HEK293 (cell line): ENCODE measurements around the gene JMJD7.

Source experiments
- CTCF ChIA-PET: fragments of 350-600 bp; formaldehyde crosslinking; extraction: SDS; loops from one replicate; lab custom pipeline; 2021; ENCODE audit warnings: antibody characterized with exemption; lab: Yijun Ruan, JAX
- POLR2A ChIA-PET: fragments of 300-600 bp; formaldehyde crosslinking; extraction: SDS; loops from one replicate; lab custom pipeline; 2020; ENCODE audit warnings: antibody characterized with exemption, inconsistent platforms; lab: Yijun Ruan, JAX
- H3K27ac ChIP-seq: fragments of 200-500 bp; sonication (Bioruptor generic); 2 replicates; pipeline ENCODE4 v1.5.1; 2014; ENCODE audit warnings: low read depth, low read length, control low read depth, inconsistent platforms; ENCODE audit errors: extremely low read depth
- H3K36me3 ChIP-seq, 2 experiments: fragments of 200-500 bp in 1 of 2; sonication (Bioruptor generic) in 1 of 2; 1 replicate in 1 of 2; 2 replicates in 1 of 2; pipeline ENCODE4 v1.5.1; 2014 to 2017; ENCODE audit warnings: inconsistent platforms in 2 of 2, low read length in 2 of 2; ENCODE audit not compliant: control insufficient read depth in 2 of 2, insufficient read depth in 1 of 2
- H3K4me1 ChIP-seq: fragments of 200-500 bp; sonication (Bioruptor generic); 2 replicates; pipeline ENCODE4 v1.5.1; 2014; ENCODE audit warnings: mild to moderate bottlenecking, low read length, inconsistent platforms; ENCODE audit not compliant: control insufficient read depth, insufficient read depth
- H3K4me3 ChIP-seq: 2 replicates; pipeline ENCODE4 v1.5.1; 2011; ENCODE audit warnings: low read depth, mild to moderate bottlenecking, control low read depth, low read length, moderate library complexity
- H3K9me3 ChIP-seq: fragments of 200-500 bp; sonication (Bioruptor generic); 2 replicates; pipeline ENCODE4 v1.5.1; 2014; ENCODE audit warnings: low read depth, low read length, inconsistent platforms; ENCODE audit not compliant: control insufficient read depth, insufficient read depth
- KLF1 ChIP-seq: fragments of 450-650 bp; formaldehyde crosslinking; IDR thresholded peaks from 2 replicates; pipeline ENCODE4 v1.5.1; 2016; ENCODE audit warnings: missing biosample characterization, missing genetic modification characterization
- SP2 ChIP-seq: fragments of 450-650 bp; formaldehyde crosslinking; IDR thresholded peaks from 2 replicates; pipeline ENCODE4 v1.5.1; 2016; ENCODE audit warnings: missing biosample characterization, missing genetic modification characterization
- ZBTB7A ChIP-seq: fragments of 450-650 bp; formaldehyde crosslinking; IDR thresholded peaks from 2 replicates; pipeline ENCODE4 v1.5.1; 2016; ENCODE audit warnings: low read depth, missing biosample characterization, missing genetic modification characterization
- ZNF341 ChIP-seq: fragments of 450-650 bp; formaldehyde crosslinking; IDR thresholded peaks from 2 replicates; pipeline ENCODE4; 2016; ENCODE audit warnings: low read depth, missing biosample characterization, missing genetic modification characterization
- ZNF394 ChIP-seq: fragments of 450-650 bp; formaldehyde crosslinking; IDR thresholded peaks from 2 replicates; pipeline ENCODE4 v1.5.1; 2016; ENCODE audit warnings: missing biosample characterization, missing genetic modification characterization, mild to moderate bottlenecking, moderate library complexity, borderline replicate concordance
- ZNF426 ChIP-seq: fragments of 450-650 bp; formaldehyde crosslinking; IDR thresholded peaks from 2 replicates; pipeline ENCODE4 v1.5.1; 2017; ENCODE audit warnings: missing biosample characterization, missing genetic modification characterization, mild to moderate bottlenecking, inconsistent platforms, moderate library complexity
- ZNF521 ChIP-seq: fragments of 450-650 bp; formaldehyde crosslinking; IDR thresholded peaks from 2 replicates; pipeline ENCODE4 v1.5.1; 2017; ENCODE audit warnings: missing biosample characterization, mild to moderate bottlenecking, missing genetic modification characterization
- ZNF623 ChIP-seq: fragments of 450-650 bp; formaldehyde crosslinking; IDR thresholded peaks from 2 replicates; pipeline ENCODE4 v1.5.1; 2016; ENCODE audit warnings: missing biosample characterization, missing genetic modification characterization
- ZNF707 ChIP-seq: fragments of 450-650 bp; formaldehyde crosslinking; IDR thresholded peaks from 2 replicates; pipeline ENCODE4 v1.5.1; 2016; ENCODE audit warnings: missing biosample characterization, missing genetic modification characterization
- TF ChIP-seq, protein P1 (sequence below): fragments of 450-650 bp; formaldehyde crosslinking; conservative IDR thresholded peaks from 2 replicates; pipeline ENCODE4 v1.5.1; 2016; ENCODE audit warnings: low read depth, missing biosample characterization, missing genetic modification characterization
- TF ChIP-seq, protein P2 (sequence below): fragments of 450-650 bp; formaldehyde crosslinking; IDR thresholded peaks from 2 replicates; pipeline ENCODE4 v1.5.1; 2017; ENCODE audit warnings: missing biosample characterization, missing genetic modification characterization
- TF ChIP-seq, protein P3 (sequence below): fragments of 450-650 bp; formaldehyde crosslinking; IDR thresholded peaks from 2 replicates; pipeline ENCODE4 v1.5.1; 2016; ENCODE audit warnings: missing biosample characterization, missing genetic modification characterization
- TF ChIP-seq, protein P4 (sequence below): fragments of 450-650 bp; formaldehyde crosslinking; IDR thresholded peaks from 2 replicates; pipeline ENCODE4 v1.5.1; 2016; ENCODE audit warnings: missing biosample characterization, missing genetic modification characterization
- TF ChIP-seq, protein P5 (sequence below): fragments of 450-650 bp; formaldehyde crosslinking; IDR thresholded peaks from 2 replicates; pipeline ENCODE4 v1.5.1; 2016; ENCODE audit warnings: missing biosample characterization, missing genetic modification characterization

JMJD7 gene

DNA sequence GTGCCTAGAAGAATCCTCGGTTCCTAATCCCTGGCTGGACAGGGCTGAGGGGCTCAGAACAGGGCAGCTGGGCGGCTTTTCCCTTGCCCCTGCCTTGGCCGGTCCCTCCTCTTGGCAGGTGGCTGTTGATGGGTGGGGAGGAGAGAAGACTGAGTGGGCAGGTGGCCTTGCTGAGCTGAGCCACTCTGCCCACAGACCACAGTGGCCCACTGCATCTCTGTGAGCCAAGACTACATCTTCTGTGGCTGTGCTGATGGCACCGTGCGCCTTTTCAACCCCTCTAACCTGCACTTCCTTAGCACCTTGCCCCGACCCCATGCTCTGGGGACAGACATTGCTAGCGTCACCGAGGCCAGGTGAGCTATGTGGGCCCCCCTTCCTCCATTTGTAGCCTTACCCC is 14.5 kb upstream of the JMJD7 start:
- Histone ChIP-seq H3K4me3 (no peak overlapping the region), H3K4me1 (no peaks in the 10 kb centered on the region), H3K36me3 (peaks cover 0 to 32% of the 10 kb centered on the region in 2 experiments; a peak in 1 of 3 replicates), H3K9me3 (no peaks in the 10 kb centered on the region), H3K27ac (no peak overlapping the region)
- TF ChIP-seq SP2 (tag by site-specific recombination) (no peak), ZNF341 (tag by site-specific recombination) (no peak), ZNF521 (tag by site-specific recombination) (no peak), ZNF707 (tag by site-specific recombination) (no peak), ZNF623 (no peak), KLF1 (tag by site-specific recombination) (no peak), ZBTB7A (no peak), ZNF426 (no peak), ZNF394 (tag by site-specific recombination) (no peak)
- TF ChIP-seq, protein P1, sequence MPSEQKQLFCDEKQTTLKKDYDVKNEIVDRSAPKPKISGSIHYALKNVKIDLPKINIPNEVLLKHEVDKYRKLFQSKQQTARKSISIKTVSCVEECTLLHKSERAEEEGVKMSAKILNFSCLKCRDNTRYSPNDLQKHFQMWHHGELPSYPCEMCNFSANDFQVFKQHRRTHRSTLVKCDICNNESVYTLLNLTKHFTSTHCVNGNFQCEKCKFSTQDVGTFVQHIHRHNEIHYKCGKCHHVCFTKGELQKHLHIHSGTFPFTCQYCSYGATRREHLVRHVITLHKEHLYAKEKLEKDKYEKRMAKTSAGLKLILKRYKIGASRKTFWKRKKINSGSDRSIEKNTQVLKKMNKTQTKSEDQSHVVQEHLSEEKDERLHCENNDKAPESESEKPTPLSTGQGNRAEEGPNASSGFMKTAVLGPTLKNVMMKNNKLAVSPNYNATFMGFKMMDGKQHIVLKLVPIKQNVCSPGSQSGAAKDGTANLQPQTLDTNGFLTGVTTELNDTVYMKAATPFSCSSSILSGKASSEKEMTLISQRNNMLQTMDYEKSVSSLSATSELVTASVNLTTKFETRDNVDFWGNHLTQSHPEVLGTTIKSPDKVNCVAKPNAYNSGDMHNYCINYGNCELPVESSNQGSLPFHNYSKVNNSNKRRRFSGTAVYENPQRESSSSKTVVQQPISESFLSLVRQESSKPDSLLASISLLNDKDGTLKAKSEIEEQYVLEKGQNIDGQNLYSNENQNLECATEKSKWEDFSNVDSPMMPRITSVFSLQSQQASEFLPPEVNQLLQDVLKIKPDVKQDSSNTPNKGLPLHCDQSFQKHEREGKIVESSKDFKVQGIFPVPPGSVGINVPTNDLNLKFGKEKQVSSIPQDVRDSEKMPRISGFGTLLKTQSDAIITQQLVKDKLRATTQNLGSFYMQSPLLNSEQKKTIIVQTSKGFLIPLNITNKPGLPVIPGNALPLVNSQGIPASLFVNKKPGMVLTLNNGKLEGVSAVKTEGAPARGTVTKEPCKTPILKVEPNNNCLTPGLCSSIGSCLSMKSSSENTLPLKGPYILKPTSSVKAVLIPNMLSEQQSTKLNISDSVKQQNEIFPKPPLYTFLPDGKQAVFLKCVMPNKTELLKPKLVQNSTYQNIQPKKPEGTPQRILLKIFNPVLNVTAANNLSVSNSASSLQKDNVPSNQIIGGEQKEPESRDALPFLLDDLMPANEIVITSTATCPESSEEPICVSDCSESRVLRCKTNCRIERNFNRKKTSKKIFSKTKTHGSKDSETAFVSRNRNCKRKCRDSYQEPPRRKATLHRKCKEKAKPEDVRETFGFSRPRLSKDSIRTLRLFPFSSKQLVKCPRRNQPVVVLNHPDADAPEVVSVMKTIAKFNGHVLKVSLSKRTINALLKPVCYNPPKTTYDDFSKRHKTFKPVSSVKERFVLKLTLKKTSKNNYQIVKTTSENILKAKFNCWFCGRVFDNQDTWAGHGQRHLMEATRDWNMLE, result no peak
- TF ChIP-seq, protein P2, sequence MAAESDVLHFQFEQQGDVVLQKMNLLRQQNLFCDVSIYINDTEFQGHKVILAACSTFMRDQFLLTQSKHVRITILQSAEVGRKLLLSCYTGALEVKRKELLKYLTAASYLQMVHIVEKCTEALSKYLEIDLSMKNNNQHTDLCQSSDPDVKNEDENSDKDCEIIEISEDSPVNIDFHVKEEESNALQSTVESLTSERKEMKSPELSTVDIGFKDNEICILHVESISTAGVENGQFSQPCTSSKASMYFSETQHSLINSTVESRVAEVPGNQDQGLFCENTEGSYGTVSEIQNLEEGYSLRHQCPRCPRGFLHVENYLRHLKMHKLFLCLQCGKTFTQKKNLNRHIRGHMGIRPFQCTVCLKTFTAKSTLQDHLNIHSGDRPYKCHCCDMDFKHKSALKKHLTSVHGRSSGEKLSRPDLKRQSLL (tag by site-specific recombination), result no peak
- TF ChIP-seq, protein P3, sequence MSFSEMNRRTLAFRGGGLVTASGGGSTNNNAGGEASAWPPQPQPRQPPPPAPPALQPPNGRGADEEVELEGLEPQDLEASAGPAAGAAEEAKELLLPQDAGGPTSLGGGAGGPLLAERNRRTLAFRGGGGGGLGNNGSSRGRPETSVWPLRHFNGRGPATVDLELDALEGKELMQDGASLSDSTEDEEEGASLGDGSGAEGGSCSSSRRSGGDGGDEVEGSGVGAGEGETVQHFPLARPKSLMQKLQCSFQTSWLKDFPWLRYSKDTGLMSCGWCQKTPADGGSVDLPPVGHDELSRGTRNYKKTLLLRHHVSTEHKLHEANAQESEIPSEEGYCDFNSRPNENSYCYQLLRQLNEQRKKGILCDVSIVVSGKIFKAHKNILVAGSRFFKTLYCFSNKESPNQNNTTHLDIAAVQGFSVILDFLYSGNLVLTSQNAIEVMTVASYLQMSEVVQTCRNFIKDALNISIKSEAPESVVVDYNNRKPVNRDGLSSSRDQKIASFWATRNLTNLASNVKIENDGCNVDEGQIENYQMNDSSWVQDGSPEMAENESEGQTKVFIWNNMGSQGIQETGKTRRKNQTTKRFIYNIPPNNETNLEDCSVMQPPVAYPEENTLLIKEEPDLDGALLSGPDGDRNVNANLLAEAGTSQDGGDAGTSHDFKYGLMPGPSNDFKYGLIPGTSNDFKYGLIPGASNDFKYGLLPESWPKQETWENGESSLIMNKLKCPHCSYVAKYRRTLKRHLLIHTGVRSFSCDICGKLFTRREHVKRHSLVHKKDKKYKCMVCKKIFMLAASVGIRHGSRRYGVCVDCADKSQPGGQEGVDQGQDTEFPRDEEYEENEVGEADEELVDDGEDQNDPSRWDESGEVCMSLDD (tag by site-specific recombination), result no peak
- TF ChIP-seq, protein P4, sequence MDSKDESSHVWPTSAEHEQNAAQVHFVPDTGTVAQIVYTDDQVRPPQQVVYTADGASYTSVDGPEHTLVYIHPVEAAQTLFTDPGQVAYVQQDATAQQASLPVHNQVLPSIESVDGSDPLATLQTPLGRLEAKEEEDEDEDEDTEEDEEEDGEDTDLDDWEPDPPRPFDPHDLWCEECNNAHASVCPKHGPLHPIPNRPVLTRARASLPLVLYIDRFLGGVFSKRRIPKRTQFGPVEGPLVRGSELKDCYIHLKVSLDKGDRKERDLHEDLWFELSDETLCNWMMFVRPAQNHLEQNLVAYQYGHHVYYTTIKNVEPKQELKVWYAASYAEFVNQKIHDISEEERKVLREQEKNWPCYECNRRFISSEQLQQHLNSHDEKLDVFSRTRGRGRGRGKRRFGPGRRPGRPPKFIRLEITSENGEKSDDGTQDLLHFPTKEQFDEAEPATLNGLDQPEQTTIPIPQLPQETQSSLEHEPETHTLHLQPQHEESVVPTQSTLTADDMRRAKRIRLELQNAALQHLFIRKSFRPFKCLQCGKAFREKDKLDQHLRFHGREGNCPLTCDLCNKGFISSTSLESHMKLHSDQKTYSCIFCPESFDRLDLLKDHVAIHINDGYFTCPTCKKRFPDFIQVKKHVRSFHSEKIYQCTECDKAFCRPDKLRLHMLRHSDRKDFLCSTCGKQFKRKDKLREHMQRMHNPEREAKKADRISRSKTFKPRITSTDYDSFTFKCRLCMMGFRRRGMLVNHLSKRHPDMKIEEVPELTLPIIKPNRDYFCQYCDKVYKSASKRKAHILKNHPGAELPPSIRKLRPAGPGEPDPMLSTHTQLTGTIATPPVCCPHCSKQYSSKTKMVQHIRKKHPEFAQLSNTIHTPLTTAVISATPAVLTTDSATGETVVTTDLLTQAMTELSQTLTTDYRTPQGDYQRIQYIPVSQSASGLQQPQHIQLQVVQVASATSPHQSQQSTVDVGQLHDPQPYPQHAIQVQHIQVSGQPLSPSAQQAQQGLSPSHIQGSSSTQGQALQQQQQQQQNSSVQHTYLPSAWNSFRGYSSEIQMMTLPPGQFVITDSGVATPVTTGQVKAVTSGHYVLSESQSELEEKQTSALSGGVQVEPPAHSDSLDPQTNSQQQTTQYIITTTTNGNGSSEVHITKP (tag by site-specific recombination), result no peak
- TF ChIP-seq, protein P5, sequence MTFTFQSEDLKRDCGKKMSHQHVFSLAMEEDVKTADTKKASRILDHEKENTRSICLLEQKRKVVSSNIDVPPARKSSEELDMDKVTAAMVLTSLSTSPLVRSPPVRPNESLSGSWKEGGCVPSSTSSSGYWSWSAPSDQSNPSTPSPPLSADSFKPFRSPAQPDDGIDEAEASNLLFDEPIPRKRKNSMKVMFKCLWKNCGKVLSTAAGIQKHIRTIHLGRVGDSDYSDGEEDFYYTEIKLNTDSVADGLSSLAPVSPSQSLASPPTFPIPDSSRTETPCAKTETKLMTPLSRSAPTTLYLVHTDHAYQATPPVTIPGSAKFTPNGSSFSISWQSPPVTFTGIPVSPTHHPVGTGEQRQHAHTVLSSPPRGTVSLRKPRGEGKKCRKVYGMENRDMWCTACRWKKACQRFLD (tag by site-specific recombination), result no peak
- ChIA-PET POLR2A (no interaction called here), CTCF (interaction anchor here (0.6 to 6.5 kb wide), 5 partner anchors 33 to 347 kb away, joined by 5 to 100 read pairs (median 17); partner anchors contain the start of gene MAPKBP1)
